ENCODE measurements around the gene SPATA9. TPM values are rescaled to one million over a fixed set of nuclear protein-coding genes. Genes with fewer than 3 reads are reported as not detected.

Gene SPATA9
- total and polyA plus RNA-seq, 7 donors: 0.22 to 0.53 (median 0.22) TPM; not detected in 4

GRCh38 chr5:95726811-95727763 lies 44.3 kb upstream of the SPATA9 start:
- intact Hi-C loops (cut with DNase I): no loop called here
- no peaks in the 10 kb centered on the region for H3K27me3 ChIP-seq (ENCODE audit: insufficient read depth in 3 of 3, low read length in 2 of 3)
- no peaks in the 10 kb centered on the region for H3K9me3 ChIP-seq
- peak overlapping the region; percentile 46 for H3K27ac ChIP-seq
- 46 to 58% (median 53%) methylated on average over 5 of the region's 5 CpGs for WGBS, 3 donors
- peaks cover 28% of the 10 kb centered on the region for H3K4me1 ChIP-seq
- H3K4me3 ChIP-seq: no peak overlapping the region
- DNase-seq (no peak), ATAC-seq (no peak)
- TF ChIP-seq, protein P1, sequence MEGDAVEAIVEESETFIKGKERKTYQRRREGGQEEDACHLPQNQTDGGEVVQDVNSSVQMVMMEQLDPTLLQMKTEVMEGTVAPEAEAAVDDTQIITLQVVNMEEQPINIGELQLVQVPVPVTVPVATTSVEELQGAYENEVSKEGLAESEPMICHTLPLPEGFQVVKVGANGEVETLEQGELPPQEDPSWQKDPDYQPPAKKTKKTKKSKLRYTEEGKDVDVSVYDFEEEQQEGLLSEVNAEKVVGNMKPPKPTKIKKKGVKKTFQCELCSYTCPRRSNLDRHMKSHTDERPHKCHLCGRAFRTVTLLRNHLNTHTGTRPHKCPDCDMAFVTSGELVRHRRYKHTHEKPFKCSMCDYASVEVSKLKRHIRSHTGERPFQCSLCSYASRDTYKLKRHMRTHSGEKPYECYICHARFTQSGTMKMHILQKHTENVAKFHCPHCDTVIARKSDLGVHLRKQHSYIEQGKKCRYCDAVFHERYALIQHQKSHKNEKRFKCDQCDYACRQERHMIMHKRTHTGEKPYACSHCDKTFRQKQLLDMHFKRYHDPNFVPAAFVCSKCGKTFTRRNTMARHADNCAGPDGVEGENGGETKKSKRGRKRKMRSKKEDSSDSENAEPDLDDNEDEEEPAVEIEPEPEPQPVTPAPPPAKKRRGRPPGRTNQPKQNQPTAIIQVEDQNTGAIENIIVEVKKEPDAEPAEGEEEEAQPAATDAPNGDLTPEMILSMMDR (IDR thresholded peaks at IDR 0.05): no peak
- no peaks in the 10 kb centered on the region for H3K36me3 ChIP-seq (ENCODE audit: insufficient read depth in 1 of 2, low read depth in 1 of 2)

DNA sequence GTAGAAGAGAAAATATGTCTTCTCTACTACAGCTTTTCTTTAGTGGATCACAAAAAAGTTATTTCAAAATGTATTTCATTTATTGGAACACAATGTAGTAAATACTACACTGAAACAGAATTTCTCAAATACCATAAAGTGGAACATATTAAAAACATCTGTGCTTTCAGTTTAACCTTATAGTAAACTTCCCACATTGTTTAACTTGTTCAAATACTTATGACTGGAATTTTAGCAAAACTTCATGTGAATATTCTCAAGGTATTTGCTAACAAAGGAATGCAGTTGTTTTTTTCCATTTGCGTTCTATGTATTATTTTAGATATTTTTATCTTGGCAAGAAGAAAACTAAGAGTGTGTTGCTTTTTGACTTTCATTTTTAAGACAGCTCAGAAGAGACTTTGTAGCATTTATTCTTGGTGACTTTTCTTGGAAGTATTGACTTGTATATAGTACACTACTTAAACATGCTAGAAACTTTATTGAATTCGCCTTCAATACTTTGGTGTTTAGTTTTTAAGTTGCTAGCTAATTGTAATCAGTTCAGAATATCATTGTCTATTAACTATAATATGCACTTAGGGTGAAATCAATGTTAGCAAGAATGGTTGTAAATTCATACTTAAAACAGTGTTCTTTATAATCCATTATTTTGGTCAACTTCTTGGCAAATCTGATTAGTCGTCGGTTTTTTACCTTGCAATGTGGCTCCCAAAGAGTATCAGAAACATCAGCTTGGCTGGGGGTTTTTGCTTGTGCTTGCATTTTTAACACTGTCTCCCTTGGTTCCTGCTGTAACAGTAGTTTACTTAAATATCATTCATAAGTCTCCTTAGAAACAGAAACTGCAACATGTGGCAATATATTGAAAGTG lies 43.4 kb upstream of the SPATA9 start:
- no peak overlapping the region for H3K4me3 ChIP-seq
- H3K4me1 ChIP-seq: peaks cover 34% of the 10 kb centered on the region
- H3K27ac ChIP-seq: peak overlapping the region; percentile 46
- WGBS, 3 donors: 38 to 58% (median 47%) methylated on average over 4 of the region's 4 CpGs
- intact Hi-C loops (cut with DNase I): no loop called here
- H3K36me3 ChIP-seq (ENCODE audit: insufficient read depth in 1 of 2, low read depth in 1 of 2): no peaks in the 10 kb centered on the region
- no peak for DNase-seq
- TF ChIP-seq, protein P1 (IDR thresholded peaks at IDR 0.05): no peak
- H3K27me3 ChIP-seq (ENCODE audit: insufficient read depth in 3 of 3, low read length in 2 of 3): no peaks in the 10 kb centered on the region
- H3K9me3 ChIP-seq: no peaks in the 10 kb centered on the region
- no peak for ATAC-seq

DNA sequence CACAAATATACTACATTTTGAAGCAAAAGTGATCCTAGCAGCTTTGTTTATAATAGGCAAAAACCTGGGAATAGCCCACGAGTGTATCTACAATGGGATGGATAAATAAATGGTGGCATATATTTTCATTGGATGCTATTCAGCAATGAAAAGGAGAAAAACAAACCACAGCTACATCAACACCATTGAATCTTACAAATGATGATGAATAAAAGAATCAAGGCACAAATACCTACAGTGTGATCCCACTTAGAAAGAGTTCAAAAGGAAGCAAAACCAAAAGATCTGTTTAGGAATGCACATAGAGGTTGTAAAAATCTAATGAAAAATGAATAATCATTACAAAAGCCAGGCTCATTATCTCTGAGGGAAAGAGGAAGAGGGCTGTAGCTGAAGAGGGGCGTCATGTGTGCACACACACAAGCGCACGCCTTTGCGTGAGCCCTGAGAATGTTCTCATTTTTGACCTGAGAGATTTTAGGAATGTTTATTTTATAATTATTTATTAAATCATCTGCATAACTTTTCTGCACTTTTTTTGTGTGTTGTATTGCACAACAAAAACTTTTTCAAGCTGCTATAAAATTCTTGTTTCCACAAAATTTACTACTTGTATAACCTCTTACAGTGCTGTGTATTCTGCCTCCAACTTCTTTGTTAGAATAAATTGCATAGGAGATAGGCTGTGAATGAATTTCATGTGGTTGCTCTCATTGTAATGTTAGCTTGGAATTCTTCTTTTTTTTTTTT lies 42.5 kb upstream of the SPATA9 start:
- no peak for ATAC-seq
- TF ChIP-seq, protein P1 (IDR thresholded peaks at IDR 0.05): no peak
- intact Hi-C loops (cut with DNase I): no loop called here

GRCh38 chr5:95723632-95724369 lies 41.0 kb upstream of the SPATA9 start:
- WGBS, 3 donors: 64 to 81% (median 65%) methylated on average over 5 of the region's 5 CpGs
- no peak overlapping the region for H3K4me3 ChIP-seq
- DNase-seq (no peak), ATAC-seq (peak in 2 of 4 donors; percentile 32 to 47)
- H3K36me3 ChIP-seq (ENCODE audit: insufficient read depth in 1 of 2, low read depth in 1 of 2): no peaks in the 10 kb centered on the region
- peaks cover 19% of the 10 kb centered on the region for H3K4me1 ChIP-seq
- H3K9me3 ChIP-seq: no peaks in the 10 kb centered on the region
- intact Hi-C loops (cut with DNase I): no loop called here
- TF ChIP-seq, protein P1 (IDR thresholded peaks at IDR 0.05): no peak
- H3K27me3 ChIP-seq (ENCODE audit: insufficient read depth in 3 of 3, low read length in 2 of 3): no peaks in the 10 kb centered on the region
- no peak overlapping the region for H3K27ac ChIP-seq

More for the DNA sequence above, 42.5 kb upstream of the SPATA9 start:
- no peak for DNase-seq
- Histone ChIP-seq H3K4me1 (peaks cover 30% of the 10 kb centered on the region), H3K36me3 (ENCODE audit: insufficient read depth in 1 of 2, low read depth in 1 of 2) (no peaks in the 10 kb centered on the region), H3K4me3 (no peak overlapping the region), H3K27me3 (ENCODE audit: insufficient read depth in 3 of 3, low read length in 2 of 3) (no peaks in the 10 kb centered on the region), H3K9me3 (no peaks in the 10 kb centered on the region), H3K27ac (no peak overlapping the region)
- 79 to 85% (median 80%) methylated on average over 5 of the region's 5 CpGs for WGBS, 3 donors

Measured in psoas muscle (tissue), 8 donors.